ENCODE measurements around the gene LIPE. TPM values are rescaled to one million over a fixed set of nuclear protein-coding genes. Genes with fewer than 3 reads are reported as not detected.
"Not testable (repeated sequence)": the region's sequence is repeated elsewhere in the genome, so short reads cannot be mapped to it uniquely, and the experiment has no call there.

LIPE gene
- total RNA-seq, 4 donors from 2014 or later = 3.6 to 10.6 (median 5.9) TPM

- Histone ChIP-seq H3K9me3 (no peaks in the 10 kb centered on the region), H3K4me1 (peaks cover 8 to 17% (median 12%) of the 10 kb centered on the region in 4 donors), H3K4me3 (no peak overlapping the region), H3K36me3 (no peaks in the 10 kb centered on the region), H3K27me3 (no peaks in the 10 kb centered on the region), H3K27ac (replicated peaks in 1 of 4) (peak overlapping the region in 1 of 4 donors; percentile 18)
- intact Hi-C loops (cut with DNase I) = no loop called here
- 64% methylated on average over 5 of the region's 5 CpGs for WGBS
- no peak for DNase-seq (ENCODE audit: extremely low spot score)
- TF ChIP-seq EP300 (IDR thresholded peaks at IDR 0.05) (no peak), POLR2A (IDR thresholded peaks at IDR 0.05; ENCODE audit: low read depth) (no peak), POLR2AphosphoS5 (IDR thresholded peaks at IDR 0.05) (no peak), CTCF (IDR thresholded peaks at IDR 0.05) (no peak)
Observed at GRCh38 chr19:42466521-42467182, 39.5 kb upstream of the LIPE start.

- no peak for TF ChIP-seq CTCF (IDR thresholded peaks at IDR 0.05)
- TF ChIP-seq POLR2A (IDR thresholded peaks at IDR 0.05; ENCODE audit: low read depth) = no peak
- TF ChIP-seq EP300 (IDR thresholded peaks at IDR 0.05) = no peak
- TF ChIP-seq POLR2AphosphoS5 (IDR thresholded peaks at IDR 0.05) = no peak
- H3K36me3 ChIP-seq = no peaks in the 10 kb centered on the region
- no peak for DNase-seq (ENCODE audit: extremely low spot score)
- no peak overlapping the region for H3K4me3 ChIP-seq
- no peaks in the 10 kb centered on the region for H3K27me3 ChIP-seq
- intact Hi-C loops (cut with DNase I) = no loop called here
- H3K9me3 ChIP-seq = no peaks in the 10 kb centered on the region
- WGBS = 76% methylated on average over 5 of the region's 5 CpGs
- no peak overlapping the region for H3K27ac ChIP-seq (replicated peaks in 1 of 4)
- H3K4me1 ChIP-seq = peaks cover 8 to 17% (median 12%) of the 10 kb centered on the region in 4 donors
Observed at GRCh38 chr19:42465827-42466280, 38.7 kb upstream of the LIPE start.

GRCh38 chr19:42461700-42462324 lies 34.6 kb upstream of the LIPE start:
- H3K4me1 ChIP-seq = peaks cover 4 to 11% (median 10%) of the 10 kb centered on the region in 4 donors
- no peak for DNase-seq (ENCODE audit: extremely low spot score)
- intact Hi-C loops (cut with DNase I) = no loop called here
- no peak overlapping the region for H3K4me3 ChIP-seq
- TF ChIP-seq EP300 (IDR thresholded peaks at IDR 0.05) (no peak), POLR2AphosphoS5 (IDR thresholded peaks at IDR 0.05) (no peak), POLR2A (IDR thresholded peaks at IDR 0.05; ENCODE audit: low read depth) (no peak), CTCF (IDR thresholded peaks at IDR 0.05) (no peak)
- no peaks in the 10 kb centered on the region for H3K27me3 ChIP-seq
- 65% methylated on average over 4 of the region's 4 CpGs for WGBS
- H3K27ac ChIP-seq (replicated peaks in 1 of 4) = peak overlapping the region in 1 of 4 donors; percentile 1
- H3K36me3 ChIP-seq = no peaks in the 10 kb centered on the region
- H3K9me3 ChIP-seq = no peaks in the 10 kb centered on the region

- peak overlapping the region in 1 of 4 donors; percentile 25 for H3K27ac ChIP-seq (replicated peaks in 1 of 4)
- intact Hi-C loops (cut with DNase I); H3K36me3 ChIP-seq; H3K4me1 ChIP-seq; H3K4me3 ChIP-seq; H3K9me3 ChIP-seq; DNase-seq (ENCODE audit: extremely low spot score); H3K27me3 ChIP-seq: not testable (repeated sequence)
- 88% methylated on average over 8 of the region's 8 CpGs for WGBS
Observed at GRCh38 chr19:42461231-42461630, 34.0 kb upstream of the LIPE start.

- no peaks in the 10 kb centered on the region for H3K27me3 ChIP-seq
- H3K4me1 ChIP-seq = no peaks in the 10 kb centered on the region
- no peak overlapping the region for H3K4me3 ChIP-seq
- no peak overlapping the region for H3K27ac ChIP-seq (replicated peaks in 1 of 4)
- TF ChIP-seq CTCF (IDR thresholded peaks at IDR 0.05) (no peak), POLR2A (IDR thresholded peaks at IDR 0.05; ENCODE audit: low read depth) (no peak), POLR2AphosphoS5 (IDR thresholded peaks at IDR 0.05) (no peak), EP300 (IDR thresholded peaks at IDR 0.05) (no peak)
- DNase-seq (ENCODE audit: extremely low spot score) = no peak
- H3K9me3 ChIP-seq = no peaks in the 10 kb centered on the region
- intact Hi-C loops (cut with DNase I) = no loop called here
- WGBS = 92% methylated on average over 2 of the region's 2 CpGs
- H3K36me3 ChIP-seq = no peaks in the 10 kb centered on the region
Observed at GRCh38 chr19:42459926-42460325, 32.7 kb upstream of the LIPE start.
